Glomerular visceral epithelial cell (primary cell): ENCODE measurements around the gene ASNS.
"Not testable (repeated sequence)": the region's sequence is repeated elsewhere in the genome, so short reads cannot be mapped to it uniquely, and the experiment has no call there.

Experiments used
- DNase-seq: peaks from one replicate; pipeline ENCODE4 v3.0.0-alpha.2; 2016; ENCODE audit errors: extremely low spot score

ASNS gene, protein sequence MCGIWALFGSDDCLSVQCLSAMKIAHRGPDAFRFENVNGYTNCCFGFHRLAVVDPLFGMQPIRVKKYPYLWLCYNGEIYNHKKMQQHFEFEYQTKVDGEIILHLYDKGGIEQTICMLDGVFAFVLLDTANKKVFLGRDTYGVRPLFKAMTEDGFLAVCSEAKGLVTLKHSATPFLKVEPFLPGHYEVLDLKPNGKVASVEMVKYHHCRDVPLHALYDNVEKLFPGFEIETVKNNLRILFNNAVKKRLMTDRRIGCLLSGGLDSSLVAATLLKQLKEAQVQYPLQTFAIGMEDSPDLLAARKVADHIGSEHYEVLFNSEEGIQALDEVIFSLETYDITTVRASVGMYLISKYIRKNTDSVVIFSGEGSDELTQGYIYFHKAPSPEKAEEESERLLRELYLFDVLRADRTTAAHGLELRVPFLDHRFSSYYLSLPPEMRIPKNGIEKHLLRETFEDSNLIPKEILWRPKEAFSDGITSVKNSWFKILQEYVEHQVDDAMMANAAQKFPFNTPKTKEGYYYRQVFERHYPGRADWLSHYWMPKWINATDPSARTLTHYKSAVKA

GRCh38 chr7:97872025-97872669, at the start of gene ASNS:
Gene ASNS, minus strand, starts transcription at chr7:97872408. Its CDS starts 3,252 bp downstream, at chr7:97869156.
- DNase-seq = peak; percentile 89

DNA sequence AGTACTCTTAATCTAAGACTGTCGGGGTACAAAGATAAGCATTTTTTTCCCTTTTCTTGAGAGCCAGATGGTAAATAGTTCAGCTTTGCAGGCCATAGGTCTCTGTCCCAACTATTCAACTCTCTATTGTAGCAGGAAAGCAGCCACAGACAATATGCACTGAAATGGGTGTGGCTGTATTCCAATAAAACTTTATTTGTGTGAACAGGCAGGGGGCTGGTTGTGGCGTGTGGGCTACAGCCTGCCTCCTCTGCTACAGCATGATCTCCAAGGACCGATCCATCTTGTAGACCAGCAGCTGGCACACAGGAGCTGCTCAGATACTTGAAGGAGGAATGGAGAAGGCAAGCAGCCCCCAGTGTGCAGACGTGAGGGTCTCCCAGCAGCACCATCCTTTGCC, 49.0 kb upstream of the ASNS start:
- not testable (repeated sequence) for DNase-seq

DNA sequence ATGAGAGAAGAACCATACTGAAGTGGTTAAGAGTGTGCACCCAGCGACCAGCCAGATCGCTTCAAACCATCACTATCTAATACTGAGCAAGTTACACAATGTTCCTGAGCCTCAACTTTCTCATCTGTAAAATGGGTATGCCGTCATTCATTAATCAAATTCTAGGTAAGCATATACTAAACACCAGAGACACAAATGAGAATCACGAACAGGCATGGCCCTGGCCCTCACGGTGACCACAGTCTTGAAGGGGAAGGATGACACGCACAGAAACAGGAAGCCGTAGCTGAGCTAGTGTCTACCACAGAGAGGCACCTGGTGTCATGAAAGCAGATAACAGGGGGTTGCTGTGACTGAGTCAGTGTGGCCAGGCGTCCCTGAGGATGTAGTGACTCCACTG, 43.1 kb upstream of the ASNS start:
- not testable (repeated sequence) for DNase-seq

DNA sequence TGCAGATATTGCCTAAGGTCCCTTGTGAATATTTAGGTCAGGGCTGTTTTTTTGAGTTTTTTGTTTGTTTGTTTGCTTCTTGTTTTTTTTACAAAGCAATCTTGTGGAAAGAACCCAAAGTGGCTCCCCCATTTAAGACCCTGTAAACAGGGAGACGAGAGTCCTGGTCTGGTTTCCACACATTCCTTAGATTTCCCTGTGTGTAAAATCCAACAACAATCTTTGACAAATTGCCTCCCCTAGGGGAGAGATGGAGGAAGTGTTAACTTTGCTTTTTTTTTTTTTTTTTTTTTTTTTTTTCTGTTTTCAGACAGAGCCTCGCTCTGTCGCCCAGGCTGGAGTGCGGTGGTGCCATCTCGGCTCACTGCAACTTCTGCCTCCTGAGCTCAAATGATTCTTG, 40.1 kb upstream of the ASNS start:
- not testable (repeated sequence) for DNase-seq

GRCh38 chr7:97896893-97897292, 24.7 kb upstream of the ASNS start:
- DNase-seq = not testable (repeated sequence)

- DNase-seq = not testable (repeated sequence)
Observed at GRCh38 chr7:97891721-97892120, 19.5 kb upstream of the ASNS start.

DNA sequence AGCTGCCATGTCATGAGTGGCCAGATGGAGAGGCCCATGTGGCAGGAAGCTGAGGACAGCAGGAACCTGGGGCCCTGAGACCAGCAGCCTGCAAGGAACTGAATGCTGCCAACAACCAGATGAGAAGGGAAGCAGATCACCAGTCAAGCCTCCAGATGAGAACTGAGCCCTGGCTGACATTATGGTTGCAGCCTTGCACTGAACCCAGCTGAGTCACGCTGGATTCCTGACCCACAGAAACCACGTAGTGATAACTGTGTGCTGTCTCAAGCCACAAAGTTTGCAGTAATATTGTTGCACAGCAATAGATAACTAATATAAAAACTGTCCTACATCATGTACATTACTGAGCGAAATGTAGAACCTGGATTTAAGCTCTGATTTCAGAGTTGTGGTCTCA, 7.3 kb upstream of the ASNS start:
- not testable (repeated sequence) for DNase-seq

- DNase-seq = not testable (repeated sequence)
Observed at GRCh38 chr7:97874894-97875293, 2.7 kb upstream of the ASNS start.

DNA sequence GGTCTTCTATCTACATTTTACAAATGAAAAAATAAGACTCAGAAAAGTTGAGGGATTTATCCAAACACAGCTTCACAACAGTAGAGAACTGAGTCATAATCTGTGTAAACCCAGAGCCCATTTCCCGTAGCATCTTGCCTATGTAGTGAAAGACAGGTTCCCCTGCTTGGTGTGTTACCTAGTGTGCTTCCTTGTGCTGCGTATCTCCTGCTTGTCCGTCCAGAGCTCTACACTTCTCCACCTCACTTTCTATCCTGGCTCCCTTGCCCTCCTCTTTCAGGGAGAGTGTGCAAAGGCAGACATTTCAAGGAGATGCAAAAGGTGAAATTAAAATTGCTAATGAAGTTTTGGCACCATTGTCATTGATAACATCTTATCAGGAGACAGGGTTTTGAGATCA, 1.4 kb upstream of the ASNS start:
- no peak for DNase-seq

DNA sequence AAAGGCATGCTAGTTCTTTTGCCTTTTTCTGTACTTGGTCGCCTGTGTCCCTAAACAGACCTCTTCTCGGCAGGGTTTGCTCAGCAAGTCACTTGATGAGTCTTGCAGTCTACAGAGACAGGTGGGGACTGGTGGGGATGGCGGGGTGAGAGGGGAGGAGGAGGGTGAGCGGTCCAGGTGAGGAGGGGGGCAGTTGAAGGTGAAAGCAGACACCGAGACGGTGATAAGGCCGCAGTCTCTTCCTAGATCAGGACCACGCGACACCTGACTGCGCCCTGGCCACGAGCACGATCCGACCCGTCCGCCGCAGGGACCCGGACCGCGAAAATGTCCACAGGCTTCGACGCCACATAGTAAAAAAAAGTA, 566 bp downstream of the ASNS start:
- peak; percentile 2 for DNase-seq

- no peak for DNase-seq
Observed at GRCh38 chr7:97868788-97869187, 3.4 kb downstream of the ASNS start.

GRCh38 chr7:97868314-97868713, 3.9 kb downstream of the ASNS start:
- DNase-seq = no peak

GRCh38 chr7:97865104-97865503, 7.1 kb downstream of the ASNS start:
- DNase-seq = no peak

GRCh38 chr7:97859606-97860204, 12.5 kb downstream of the ASNS start:
- DNase-seq = no peak

GRCh38 chr7:97858221-97858620, 14.0 kb downstream of the ASNS start:
- DNase-seq = no peak

- no peak for DNase-seq
Observed at GRCh38 chr7:97857544-97857943, 14.7 kb downstream of the ASNS start.

DNA sequence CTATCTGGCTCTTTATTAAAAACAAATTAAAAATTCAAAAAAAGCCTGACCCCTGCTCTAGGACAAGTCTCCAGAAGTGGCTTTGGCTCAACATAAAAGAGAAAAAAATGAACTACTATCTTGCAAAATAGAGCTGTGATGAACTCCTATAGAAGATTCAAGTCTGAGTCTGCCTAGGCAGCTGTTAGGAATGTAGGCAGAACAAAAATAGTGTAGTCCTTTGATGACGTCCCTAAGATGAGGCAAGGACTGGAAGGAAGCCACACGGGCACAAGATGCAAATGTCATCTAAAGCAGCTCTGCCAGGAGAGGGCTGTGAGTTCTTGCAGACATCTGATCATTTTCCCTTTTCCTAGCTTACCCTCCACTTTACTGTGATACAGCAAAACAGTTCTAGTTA, 20.5 kb downstream of the ASNS start:
- DNase-seq = no peak

DNA sequence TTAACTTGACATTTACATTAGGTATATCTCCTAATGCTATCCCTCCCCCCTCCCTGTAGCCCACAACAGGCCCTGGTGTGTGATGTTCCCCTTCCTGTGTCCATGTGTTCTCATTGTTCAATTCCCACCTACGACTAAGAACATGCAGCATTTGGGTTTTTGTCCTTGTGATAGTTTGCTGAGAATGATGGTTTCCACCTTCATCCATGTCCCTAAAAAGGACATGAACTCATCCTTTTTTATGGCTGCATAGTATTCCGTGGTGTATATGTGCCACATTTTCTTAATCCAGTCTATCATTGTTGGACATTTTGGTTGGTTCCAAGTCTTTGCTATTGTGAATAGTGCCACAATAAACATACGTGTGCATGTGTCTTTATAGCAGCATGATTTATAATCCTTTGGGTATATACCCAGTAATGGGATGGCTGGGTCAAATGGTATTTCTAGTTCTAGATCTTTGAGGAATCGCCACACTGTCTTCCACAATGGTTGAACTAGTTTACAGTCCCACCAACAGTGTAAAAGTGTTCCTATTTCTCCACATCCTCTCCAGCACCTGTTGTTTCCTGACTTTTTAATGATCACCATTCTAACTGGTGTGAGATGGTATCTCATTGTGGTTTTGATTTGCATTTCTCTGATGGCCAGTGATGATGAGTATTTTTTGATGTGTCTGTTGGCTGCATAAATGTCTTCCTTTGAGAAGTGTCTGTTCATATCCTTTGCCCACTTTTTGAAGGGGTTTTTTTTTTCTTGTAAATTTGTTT, 21.8 kb downstream of the ASNS start:
- DNase-seq = not testable (repeated sequence)

GRCh38 chr7:97847791-97848190, 24.4 kb downstream of the ASNS start:
- DNase-seq = no peak

GRCh38 chr7:97846945-97847344, 25.3 kb downstream of the ASNS start:
- no peak for DNase-seq

DNA sequence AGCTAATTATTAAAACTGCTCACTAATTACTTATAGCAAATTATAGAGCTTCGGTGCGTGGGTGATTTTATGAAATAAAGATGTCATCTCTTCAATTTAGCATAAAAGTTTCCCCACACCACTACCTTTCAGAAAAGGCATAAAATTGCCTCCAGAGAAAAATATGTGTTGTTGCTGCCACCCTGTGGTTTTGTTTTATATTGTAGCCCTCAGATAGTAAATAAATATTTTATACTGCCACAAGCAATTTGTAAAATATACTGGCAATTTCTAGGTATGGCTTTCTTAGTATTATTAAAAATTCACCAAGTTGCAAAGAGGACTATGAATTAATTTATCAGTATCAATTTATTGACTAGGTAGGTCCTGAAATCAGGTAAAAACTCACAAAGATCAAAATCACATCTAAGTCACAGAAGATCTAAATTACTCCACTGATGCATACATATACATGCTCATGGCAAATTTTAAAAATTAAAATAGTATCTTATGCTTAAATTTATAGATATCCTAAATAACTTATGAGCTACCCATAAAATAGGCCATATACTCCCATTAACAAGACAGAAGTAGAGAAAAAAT, 26.5 kb downstream of the ASNS start:
- peak; percentile 10 for DNase-seq
